Naive B cell (primary cell): ENCODE data around the gene JAZF1. TPM values are rescaled to one million over a fixed set of nuclear protein-coding genes. Genes with fewer than 3 reads are reported as not detected.

Source experiments
- ATAC-seq, 2 donors: fragments of 150-1000 bp; cut with Tn5 transposase; 2 replicates each; pipeline ENCODE4 v1.10.0; 2021; ENCODE audit warnings: low read depth in 2 of 2, mild to moderate bottlenecking in 2 of 2, moderate library complexity in 2 of 2
- DNase-seq: peaks from one replicate; pipeline ENCODE4 v3.0.0; 2022
- H3K27ac Mint-ChIP-seq, 6 donors: one replicate each; pipeline ENCODE4 v1.8.0; 2020 to 2022; ENCODE audit warnings: mild to moderate bottlenecking in 6 of 6, mixed read lengths in 6 of 6, moderate library complexity in 5 of 6, inconsistent platforms in 2 of 6
- H3K27me3 Mint-ChIP-seq, 3 donors: one replicate each; pipeline ENCODE4 v1.8.0; 2021 to 2022; ENCODE audit warnings: mixed read lengths in 3 of 3, mild to moderate bottlenecking in 1 of 3
- H3K36me3 Mint-ChIP-seq, 2 donors: one replicate each; pipeline ENCODE4 v1.8.0; 2020 to 2022; ENCODE audit warnings: mixed read lengths in 2 of 2, inconsistent platforms in 1 of 2, mild to moderate bottlenecking in 1 of 2
- H3K4me1 Mint-ChIP-seq, 3 donors: one replicate each; pipeline ENCODE4 v1.8.0; 2020 to 2022; ENCODE audit warnings: mixed read lengths in 3 of 3, inconsistent platforms in 1 of 3, mild to moderate bottlenecking in 1 of 3, moderate library complexity in 1 of 3
- H3K4me3 Mint-ChIP-seq, 8 donors: one replicate each; pipeline ENCODE4 v1.8.0; 2020 to 2022; ENCODE audit warnings: mild to moderate bottlenecking in 8 of 8, mixed read lengths in 8 of 8, moderate library complexity in 8 of 8, inconsistent platforms in 2 of 8
- H3K9me3 Mint-ChIP-seq, 7 donors: one replicate each; pipeline ENCODE4 v1.8.0; 2020 to 2022; ENCODE audit warnings: mixed read lengths in 7 of 7, mild to moderate bottlenecking in 5 of 7, inconsistent platforms in 2 of 7, moderate library complexity in 1 of 7
- polyA plus RNA-seq, 6 donors: library from polyadenylated mRNA; unstranded; fragments of 300-500 nt; fragmentation: Illumina TruSeq; gene quantifications; one replicate each; pipeline ENCODE4 v1.2.3, GENCODE V29; 2021; ENCODE audit warnings: low read depth in 6 of 6

Gene JAZF1
- polyA plus RNA-seq, 6 donors from 2014 or later: 25.4 to 37.7 (median 28.3) TPM

- DNase-seq (peak; percentile 8), ATAC-seq (no peak)
- H3K36me3 Mint-ChIP-seq: no peaks in the 10 kb centered on the region
- no peaks in the 10 kb centered on the region for H3K9me3 Mint-ChIP-seq
- peak overlapping the region; percentile 17 to 92 (median 87) for H3K4me3 Mint-ChIP-seq
- no peaks in the 10 kb centered on the region for H3K27me3 Mint-ChIP-seq
- peak overlapping the region; percentile 4 to 96 (median 92) for H3K27ac Mint-ChIP-seq
- peaks cover 45 to 63% (median 58%) of the 10 kb centered on the region in 3 donors for H3K4me1 Mint-ChIP-seq
Measured at GRCh38 chr7:28182071-28182471, 1.5 kb upstream of the JAZF1 start.

- DNase-seq (no peak), ATAC-seq (no peak)
- no peaks in the 10 kb centered on the region for H3K36me3 Mint-ChIP-seq
Measured at GRCh38 chr7:28181416-28181815, 821 bp upstream of the JAZF1 start.

DNA sequence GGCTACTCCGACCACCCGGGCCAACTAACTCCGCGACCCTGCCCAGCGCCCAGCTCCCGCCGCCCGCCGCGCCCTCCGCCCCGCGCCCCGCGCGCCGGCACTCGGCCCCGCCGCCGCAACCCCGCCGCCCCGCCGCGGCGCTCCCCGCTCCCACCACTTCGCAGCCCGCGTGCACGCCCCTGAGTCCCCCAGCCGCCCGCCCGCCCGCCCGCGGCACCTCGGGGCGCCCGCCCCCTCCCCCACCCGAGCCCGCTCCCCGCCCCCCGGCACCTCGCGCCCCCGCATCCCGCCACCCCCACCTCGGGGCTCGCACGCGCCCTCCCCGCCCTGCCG lies 598 bp downstream of the JAZF1 start:
- H3K27me3 Mint-ChIP-seq: no peaks in the 10 kb centered on the region
- H3K27ac Mint-ChIP-seq: peak overlapping the region in 1 of 6 donors; percentile 96
- no peaks in the 10 kb centered on the region for H3K36me3 Mint-ChIP-seq
- peak; percentile 57 for DNase-seq
- peaks cover 54 to 73% (median 73%) of the 10 kb centered on the region in 3 donors for H3K4me1 Mint-ChIP-seq
- H3K4me3 Mint-ChIP-seq: peak overlapping the region in 3 of 8 donors; percentile 15 to 91 (median 90)
- peak; percentile 31 to 37 for ATAC-seq
- no peaks in the 10 kb centered on the region for H3K9me3 Mint-ChIP-seq

More at GRCh38 chr7:28181416-28181815, 821 bp upstream of the JAZF1 start:
- Mint-ChIP-seq H3K4me3 (peak overlapping the region; percentile 89 to 95 (median 92)), H3K4me1 (peaks cover 50 to 68% (median 64%) of the 10 kb centered on the region in 3 donors), H3K9me3 (no peaks in the 10 kb centered on the region), H3K27ac (peak overlapping the region; percentile 94 to 99 (median 96)), H3K27me3 (no peaks in the 10 kb centered on the region)

- Mint-ChIP-seq H3K4me1 (peaks cover 54 to 73% (median 73%) of the 10 kb centered on the region in 3 donors), H3K36me3 (no peaks in the 10 kb centered on the region), H3K9me3 (no peaks in the 10 kb centered on the region), H3K27me3 (no peaks in the 10 kb centered on the region), H3K27ac (peak overlapping the region; percentile 49 to 96 (median 83)), H3K4me3 (peak overlapping the region; percentile 71 to 92 (median 90))
- ATAC-seq: peak; percentile 71 to 74
- DNase-seq: peak; percentile 80
Measured at GRCh38 chr7:28179120-28180030, 1.2 kb downstream of the JAZF1 start.

- no peaks in the 10 kb centered on the region for H3K9me3 Mint-ChIP-seq
- H3K27me3 Mint-ChIP-seq: no peaks in the 10 kb centered on the region
- ATAC-seq (no peak), DNase-seq (no peak)
- no peaks in the 10 kb centered on the region for H3K36me3 Mint-ChIP-seq
- H3K27ac Mint-ChIP-seq: peak overlapping the region; percentile 13 to 96 (median 83)
- peak overlapping the region; percentile 71 to 92 (median 89) for H3K4me3 Mint-ChIP-seq
- peaks cover 58 to 73% (median 73%) of the 10 kb centered on the region in 3 donors for H3K4me1 Mint-ChIP-seq
Measured at GRCh38 chr7:28178599-28178998, 2.0 kb downstream of the JAZF1 start.

- DNase-seq: no peak
- no peaks in the 10 kb centered on the region for H3K36me3 Mint-ChIP-seq
- no peaks in the 10 kb centered on the region for H3K27me3 Mint-ChIP-seq
- H3K4me1 Mint-ChIP-seq: peaks cover 53 to 70% (median 69%) of the 10 kb centered on the region in 3 donors
- peak overlapping the region in 4 of 6 donors; percentile 49 to 75 (median 72) for H3K27ac Mint-ChIP-seq
- ATAC-seq: no peak
- no peaks in the 10 kb centered on the region for H3K9me3 Mint-ChIP-seq
- peak overlapping the region in 2 of 8 donors; percentile 20 to 74 for H3K4me3 Mint-ChIP-seq
Measured at GRCh38 chr7:28177836-28178235, 2.8 kb downstream of the JAZF1 start.

DNA sequence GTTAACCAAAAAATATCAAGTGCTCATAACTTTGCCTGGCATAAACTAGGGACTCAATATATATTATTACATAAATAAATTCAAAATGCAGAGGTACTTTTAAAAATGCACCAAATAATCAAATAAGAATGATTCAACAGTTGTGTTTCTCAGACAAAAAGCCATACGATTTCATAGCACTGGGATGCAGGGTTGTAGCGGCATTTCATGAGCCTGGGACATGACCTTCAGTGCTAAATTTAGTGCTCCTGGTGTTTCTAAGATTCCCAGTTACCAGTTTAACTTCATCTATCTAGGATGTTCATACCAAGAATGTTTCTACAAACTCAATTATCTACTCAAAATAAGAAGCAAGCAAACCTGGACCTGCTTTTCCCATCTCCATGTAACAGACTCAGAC lies 4.0 kb downstream of the JAZF1 start:
- Mint-ChIP-seq H3K4me1 (peaks cover 52 to 71% (median 69%) of the 10 kb centered on the region in 3 donors), H3K27me3 (no peaks in the 10 kb centered on the region), H3K27ac (peak overlapping the region in 5 of 6 donors; percentile 13 to 90 (median 73)), H3K36me3 (no peaks in the 10 kb centered on the region), H3K4me3 (peak overlapping the region in 1 of 8 donors; percentile 74), H3K9me3 (no peaks in the 10 kb centered on the region)
- no peak for ATAC-seq
- no peak for DNase-seq

GRCh38 chr7:28176174-28176573 lies 4.4 kb downstream of the JAZF1 start:
- peak overlapping the region; percentile 13 to 90 (median 59) for H3K27ac Mint-ChIP-seq
- no peaks in the 10 kb centered on the region for H3K9me3 Mint-ChIP-seq
- H3K4me3 Mint-ChIP-seq: peak overlapping the region in 2 of 8 donors; percentile 66 to 73
- peaks cover 53 to 71% (median 70%) of the 10 kb centered on the region in 3 donors for H3K4me1 Mint-ChIP-seq
- no peaks in the 10 kb centered on the region for H3K36me3 Mint-ChIP-seq
- H3K27me3 Mint-ChIP-seq: no peaks in the 10 kb centered on the region
- no peak for ATAC-seq
- DNase-seq: no peak

DNA sequence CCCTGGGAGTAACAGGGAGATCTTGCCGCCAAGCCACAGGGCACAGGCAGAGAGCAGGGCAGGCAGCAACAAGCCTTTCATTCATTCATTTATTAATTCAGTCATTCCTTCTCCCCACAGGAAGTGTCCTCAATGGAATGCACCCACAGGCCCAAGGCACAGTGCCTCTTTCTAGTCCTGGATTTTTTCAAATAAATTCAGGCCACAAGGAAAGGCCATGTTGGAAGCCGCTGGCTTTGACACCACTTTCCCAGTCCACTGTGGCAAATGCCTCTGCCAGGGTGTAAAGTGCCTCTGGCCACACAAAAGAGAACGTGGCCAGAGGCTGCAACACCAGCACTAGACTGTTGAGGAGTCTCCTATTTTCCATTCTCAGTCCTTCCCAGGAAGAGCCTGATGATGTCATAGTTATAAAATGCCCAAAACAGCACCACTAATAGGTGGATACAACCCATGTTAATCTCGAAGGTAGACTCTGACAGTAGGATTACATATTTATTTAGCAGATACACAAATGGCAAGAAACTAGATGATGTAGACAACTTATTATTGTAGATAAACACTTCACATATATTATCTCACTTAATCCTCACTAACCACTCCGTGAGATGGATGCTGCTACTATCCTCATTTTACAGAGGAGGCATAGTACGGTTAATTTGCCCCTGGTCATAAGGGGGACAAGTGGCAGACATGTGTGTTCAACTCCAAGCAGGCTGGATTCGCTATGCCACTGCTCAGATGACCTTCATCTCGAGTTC lies 5.5 kb downstream of the JAZF1 start:
- Mint-ChIP-seq H3K4me3 (no peak overlapping the region), H3K9me3 (no peaks in the 10 kb centered on the region), H3K36me3 (no peaks in the 10 kb centered on the region), H3K27me3 (no peaks in the 10 kb centered on the region), H3K27ac (peak overlapping the region in 4 of 6 donors; percentile 42 to 81 (median 68)), H3K4me1 (peaks cover 56 to 78% (median 75%) of the 10 kb centered on the region in 3 donors)
- DNase-seq (no peak), ATAC-seq (no peak)

GRCh38 chr7:28174442-28174841 lies 6.2 kb downstream of the JAZF1 start:
- DNase-seq (no peak), ATAC-seq (no peak)
- Mint-ChIP-seq H3K4me3 (peak overlapping the region in 1 of 8 donors; percentile 3), H3K36me3 (no peaks in the 10 kb centered on the region), H3K27me3 (no peaks in the 10 kb centered on the region), H3K27ac (peak overlapping the region; percentile 24 to 89 (median 74)), H3K9me3 (no peaks in the 10 kb centered on the region), H3K4me1 (peaks cover 58 to 84% (median 77%) of the 10 kb centered on the region in 3 donors)

DNA sequence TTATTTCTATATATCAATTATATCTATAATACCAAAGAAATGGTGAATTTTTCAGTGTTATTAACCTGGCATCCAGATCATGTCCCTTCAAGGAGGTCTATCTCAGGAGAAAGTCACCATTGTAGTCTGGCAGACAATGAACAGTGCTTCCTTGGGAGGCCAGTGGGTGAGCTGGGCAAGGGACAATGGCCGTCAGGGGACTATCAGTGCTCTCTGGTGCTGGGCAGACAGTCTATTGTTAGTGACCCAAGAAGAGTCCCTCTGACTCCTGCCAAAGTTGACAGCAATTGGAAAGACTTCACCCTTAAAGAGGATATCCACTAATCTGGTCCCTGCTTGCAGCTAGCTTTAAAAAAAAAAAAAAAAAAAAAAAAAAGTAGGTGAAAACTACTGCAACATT lies 7.1 kb downstream of the JAZF1 start:
- ATAC-seq: no peak
- Mint-ChIP-seq H3K4me1 (peaks cover 63 to 87% (median 81%) of the 10 kb centered on the region in 3 donors), H3K27me3 (no peaks in the 10 kb centered on the region), H3K27ac (peak overlapping the region in 2 of 6 donors; percentile 42 to 65), H3K9me3 (no peaks in the 10 kb centered on the region), H3K36me3 (no peaks in the 10 kb centered on the region), H3K4me3 (no peak overlapping the region)
- no peak for DNase-seq

DNA sequence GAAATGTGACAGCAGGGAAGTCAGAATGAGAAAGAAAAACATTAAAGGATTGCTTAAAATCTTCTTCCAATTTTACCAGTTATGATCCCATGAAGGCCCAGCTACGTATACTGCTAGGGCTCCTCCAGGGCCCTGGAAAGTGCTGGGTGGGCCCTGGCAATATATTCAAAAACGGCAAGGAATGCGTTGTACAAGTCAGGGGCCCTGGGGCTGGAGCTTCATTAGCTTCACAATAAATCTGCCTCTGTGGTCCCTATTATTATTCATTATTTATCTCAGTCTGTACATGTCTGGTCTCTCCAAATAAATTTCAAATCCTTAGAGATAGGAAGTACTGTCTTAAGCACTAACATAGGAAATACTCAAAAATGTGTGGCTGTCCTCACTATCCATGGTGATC lies 7.6 kb downstream of the JAZF1 start:
- Mint-ChIP-seq H3K27me3 (no peaks in the 10 kb centered on the region), H3K4me1 (peaks cover 64 to 92% (median 84%) of the 10 kb centered on the region in 3 donors), H3K9me3 (no peaks in the 10 kb centered on the region), H3K4me3 (no peak overlapping the region), H3K27ac (peak overlapping the region in 1 of 6 donors; percentile 92), H3K36me3 (no peaks in the 10 kb centered on the region)
- ATAC-seq (no peak), DNase-seq (no peak)

GRCh38 chr7:28170701-28171100 lies 9.9 kb downstream of the JAZF1 start:
- peaks cover 51 to 94% (median 76%) of the 10 kb centered on the region in 3 donors for H3K4me1 Mint-ChIP-seq
- ATAC-seq (no peak), DNase-seq (no peak)
- no peaks in the 10 kb centered on the region for H3K27me3 Mint-ChIP-seq
- no peaks in the 10 kb centered on the region for H3K9me3 Mint-ChIP-seq
- H3K27ac Mint-ChIP-seq: peak overlapping the region; percentile 38 to 98 (median 79)
- H3K4me3 Mint-ChIP-seq: peak overlapping the region in 4 of 8 donors; percentile 22 to 61 (median 40)
- H3K36me3 Mint-ChIP-seq: no peaks in the 10 kb centered on the region
